ENCODE measurements around the gene IFI44.

Gene IFI44

DNA sequence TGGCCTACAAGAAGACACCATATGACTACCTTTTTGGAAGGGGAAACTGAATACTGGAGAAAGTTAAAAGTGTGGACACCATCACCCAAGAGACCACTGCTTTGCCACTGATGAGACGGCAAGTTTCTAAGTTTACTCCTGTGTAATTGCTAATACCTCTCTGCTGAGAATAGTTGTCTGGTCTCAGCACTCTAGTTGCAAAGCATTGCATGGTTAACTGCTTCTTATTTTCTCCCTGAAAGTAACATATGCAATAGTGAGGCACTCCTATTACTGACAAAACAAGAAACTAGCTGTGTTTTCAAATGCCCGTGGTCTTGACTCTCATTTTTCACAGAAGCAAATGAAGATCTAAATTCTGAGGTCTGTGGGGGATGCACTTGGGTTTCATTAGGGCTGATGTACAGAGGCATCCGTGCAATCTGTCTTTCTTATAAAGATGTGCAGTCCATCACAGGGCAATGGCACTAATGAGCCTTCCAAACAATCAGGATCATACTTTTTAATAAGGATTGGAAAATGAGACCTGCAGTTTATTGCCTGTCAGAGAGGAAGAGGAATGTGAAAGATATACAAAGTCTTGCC is 62.9 kb downstream of the IFI44 start:
- DNase-seq: no peak

DNA sequence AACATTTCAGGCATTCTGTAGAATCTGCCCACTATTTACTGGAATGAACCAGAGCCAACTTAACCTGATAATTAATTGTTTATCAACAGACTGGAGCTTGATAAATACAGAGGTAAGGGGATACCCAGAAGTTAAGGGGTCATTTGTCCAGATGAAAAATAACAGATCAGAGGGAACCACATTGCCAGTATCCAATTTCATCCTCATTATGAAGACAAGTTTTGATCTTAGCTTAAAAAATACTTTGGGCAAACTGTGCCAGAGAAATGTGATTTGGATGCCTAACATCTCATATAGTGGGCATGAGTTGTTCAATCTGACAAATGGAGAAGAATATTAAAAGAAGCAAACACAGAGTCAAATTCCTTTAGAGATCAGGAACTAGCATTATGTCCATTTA is 63.7 kb downstream of the IFI44 start:
- DNase-seq: no peak

Measured in AML-193 (cell line).